AG04449 (cell line): ENCODE measurements around the gene NDUFA3.
A peak's percentile ranks its signal among the peaks of the same experiment; 100 is the strongest.
"Not testable (repeated sequence)": the region's sequence is repeated elsewhere in the genome, so short reads cannot be mapped to it uniquely, and the experiment has no call there.

Experiments
- CTCF ChIA-PET: fragments of 350-600 bp; formaldehyde crosslinking; extraction: SDS; loops from one replicate; lab custom pipeline; 2021; ENCODE audit warnings: antibody characterized with exemption; lab: Yijun Ruan, JAX
- POLR2A ChIA-PET: fragments of 400-600, 350-600 bp; formaldehyde crosslinking; extraction: SDS; loops from one replicate; lab custom pipeline; 2020; ENCODE audit warnings: antibody characterized with exemption, inconsistent platforms; lab: Yijun Ruan, JAX
- DNase-seq: peaks from one replicate; pipeline ENCODE4 v3.0.0-alpha.2; 2010; ENCODE audit warnings: low read depth, low spot score
- H3K4me3 ChIP-seq: 2 replicates; pipeline ENCODE4 v1.5.1; 2011; ENCODE audit warnings: low read depth, mild to moderate bottlenecking, control low read depth, low read length
- CTCF ChIP-seq: IDR thresholded peaks from one replicate; pipeline ENCODE4 v1.5.1; 2011; ENCODE audit warnings: mild to moderate bottlenecking, moderate library complexity, low read length, control low read depth, inconsistent platforms; ENCODE audit not compliant: insufficient read depth; ENCODE audit errors: missing control alignments

The NDUFA3 gene

GRCh38 chr19:54096617-54097106 lies 6.0 kb upstream of the NDUFA3 start:
- DNase-seq: no peak
- peak overlapping the region; percentile 46 for H3K4me3 ChIP-seq
- CTCF ChIA-PET: interaction anchor here (0.6 to 1.9 kb wide), 8 partner anchors 10 to 324 kb away, joined by 3 to 9 read pairs (median 3); no protein-coding TSS in a partner anchor
- POLR2A ChIA-PET: no interaction called here
- peak; percentile 55 for TF ChIP-seq CTCF

GRCh38 chr19:54099190-54099902 lies 3.3 kb upstream of the NDUFA3 start:
- H3K4me3 ChIP-seq: no peak overlapping the region
- POLR2A ChIA-PET: no interaction called here
- TF ChIP-seq CTCF: no peak
- CTCF ChIA-PET: no interaction called here
- DNase-seq: no peak

GRCh38 chr19:54099903-54100255 lies 2.8 kb upstream of the NDUFA3 start:
- DNase-seq, H3K4me3 ChIP-seq, CTCF ChIA-PET, POLR2A ChIA-PET: not testable (repeated sequence)

GRCh38 chr19:54100561-54100960 lies 2.1 kb upstream of the NDUFA3 start, which contains the start of gene OSCAR:
OSCAR (minus strand) TSS chr19:54100803; CDS start chr19:54100792, 11 bp downstream.
- H3K4me3 ChIP-seq: no peak within 1 kb of the TSS
- DNase-seq: no peak
- no peak for TF ChIP-seq CTCF
- POLR2A ChIA-PET: no interaction called here
- CTCF ChIA-PET: no interaction called here

GRCh38 chr19:54104998-54105715 lies 2.5 kb downstream of the NDUFA3 start:
- POLR2A ChIA-PET: no interaction called here
- CTCF ChIA-PET: no interaction called here
- no peak for DNase-seq
- no peak for TF ChIP-seq CTCF
- no peak overlapping the region for H3K4me3 ChIP-seq

GRCh38 chr19:54105796-54106195 lies 3.1 kb downstream of the NDUFA3 start:
- DNase-seq: no peak
- POLR2A ChIA-PET: interaction anchor here (0.6 to 1.0 kb wide), 2 partner anchors 9 to 363 kb away, joined by 3 read pairs; partner anchors contain the start of genes PRPF31 and TFPT
- CTCF ChIA-PET: no interaction called here
- TF ChIP-seq CTCF: no peak
- H3K4me3 ChIP-seq: no peak overlapping the region
